AG04449 (cell line): ENCODE results near the gene RHBDF2.

ENCODE experiments used
- CTCF ChIA-PET: fragments of 350-600 bp; formaldehyde crosslinking; extraction: SDS; loops from one replicate; lab custom pipeline; 2021; ENCODE audit warnings: antibody characterized with exemption; lab: Yijun Ruan, JAX
- POLR2A ChIA-PET: fragments of 400-600, 350-600 bp; formaldehyde crosslinking; extraction: SDS; loops from one replicate; lab custom pipeline; 2020; ENCODE audit warnings: antibody characterized with exemption, inconsistent platforms; lab: Yijun Ruan, JAX
- DNase-seq: peaks from one replicate; pipeline ENCODE4 v3.0.0-alpha.2; 2010; ENCODE audit warnings: low read depth, low spot score
- H3K4me3 ChIP-seq: 2 replicates; pipeline ENCODE4 v1.5.1; 2011; ENCODE audit warnings: low read depth, mild to moderate bottlenecking, control low read depth, low read length
- CTCF ChIP-seq: IDR thresholded peaks from one replicate; pipeline ENCODE4 v1.5.1; 2011; ENCODE audit warnings: mild to moderate bottlenecking, moderate library complexity, low read length, control low read depth, inconsistent platforms; ENCODE audit not compliant: insufficient read depth; ENCODE audit errors: missing control alignments

Gene RHBDF2

GRCh38 chr17:76468634-76469010 is 32.6 kb downstream of the RHBDF2 start:
- ChIA-PET POLR2A (no interaction called here), CTCF (interaction anchor here (0.7 to 34.4 kb wide), 4 partner anchors 9 to 78 kb away, joined by 3 to 1209 read pairs (median 50); partner anchors contain the start of genes RHBDF2 and UBE2O)
- no peak overlapping the region for H3K4me3 ChIP-seq
- no peak for TF ChIP-seq CTCF
- DNase-seq = no peak

GRCh38 chr17:76467809-76468633 is 33.2 kb downstream of the RHBDF2 start:
- ChIA-PET POLR2A (no interaction called here), CTCF (interaction anchor here (1.0 to 34.4 kb wide), 12 partner anchors 7 to 156 kb away, joined by 3 to 1209 read pairs (median 8); partner anchors contain the start of genes RHBDF2 and UBE2O)
- TF ChIP-seq CTCF = no peak
- H3K4me3 ChIP-seq = no peak overlapping the region
- no peak for DNase-seq

- no peak for TF ChIP-seq CTCF
- ChIA-PET CTCF (interaction anchor here (1.0 to 34.4 kb wide), 16 partner anchors 8 to 157 kb away, joined by 3 to 1209 read pairs (median 8); partner anchors contain the start of genes RHBDF2 and UBE2O), POLR2A (no interaction called here)
- no peak for DNase-seq
- no peak within 1 kb of the TSS for H3K4me3 ChIP-seq
Observed at GRCh38 chr17:76467366-76467765, 33.9 kb downstream of the RHBDF2 start, which contains the start of gene AANAT. TSS of gene AANAT (plus strand) at chr17:76467603. CDS start at chr17:76468747, 1,144 bp downstream.

- CTCF ChIA-PET = interaction anchor here (0.6 to 34.4 kb wide), 19 partner anchors 9 to 158 kb away, joined by 3 to 1209 read pairs (median 6); partner anchors contain the start of genes PRCD, RHBDF2 and UBE2O
- POLR2A ChIA-PET = no interaction called here
- DNase-seq = no peak
- TF ChIP-seq CTCF = no peak
- H3K4me3 ChIP-seq = no peak overlapping the region
Observed at GRCh38 chr17:76466775-76467130, 34.5 kb downstream of the RHBDF2 start.

GRCh38 chr17:76462556-76463290 is 38.5 kb downstream of the RHBDF2 start:
- no peak overlapping the region for H3K4me3 ChIP-seq
- CTCF ChIA-PET = interaction anchor here (0.9 to 34.4 kb wide), 8 partner anchors 10 to 161 kb away, joined by 3 to 1209 read pairs (median 4); partner anchors contain the start of genes RHBDF2 and UBE2O
- TF ChIP-seq CTCF = no peak
- POLR2A ChIA-PET = interaction anchor here (0.7 kb wide), 1 partner anchor 65 kb away, joined by 3 read pairs; no protein-coding TSS in a partner anchor
- DNase-seq = no peak
